Umbilical cord (tissue), 2 donors: ENCODE results near the gene AMPH. TPM values are rescaled to one million over a fixed set of nuclear protein-coding genes. Genes with fewer than 3 reads are reported as not detected.

Source experiments
- DNase-seq: peaks from one replicate; pipeline ENCODE4 v3.0.0-alpha.2; 2015; ENCODE audit warnings: low spot score
- total RNA-seq: library from RNA; depleted of rRNA; stranded (reverse); fragments of >200 nt; gene quantifications from one replicate; pipeline ENCODE4 v1.2.3, GENCODE V29; 2014; ENCODE audit warnings: low replicate concordance; ENCODE audit not compliant: insufficient read depth

The AMPH gene
- total RNA-seq, 1 donor from 2014 or later, result 2.4 TPM

DNA sequence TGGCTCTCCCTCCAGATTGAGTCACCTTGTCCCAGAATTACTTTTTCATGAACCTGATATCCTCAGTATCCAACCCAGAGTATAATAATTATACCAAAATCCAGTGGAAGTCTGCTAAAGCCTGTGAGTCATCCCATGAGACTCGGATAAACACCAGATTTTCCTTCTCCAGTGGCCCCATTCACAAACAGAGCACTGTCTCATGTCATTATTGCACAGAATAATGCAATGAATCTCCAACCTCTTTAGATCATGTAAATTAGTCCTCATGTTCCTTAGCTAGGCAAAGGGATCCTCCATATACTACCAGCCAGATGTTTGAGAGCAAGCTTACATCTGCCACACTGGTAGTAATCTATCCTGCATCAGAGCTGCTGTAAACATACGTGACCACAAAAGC, 89.0 kb downstream of the AMPH start:
- no peak for DNase-seq

DNA sequence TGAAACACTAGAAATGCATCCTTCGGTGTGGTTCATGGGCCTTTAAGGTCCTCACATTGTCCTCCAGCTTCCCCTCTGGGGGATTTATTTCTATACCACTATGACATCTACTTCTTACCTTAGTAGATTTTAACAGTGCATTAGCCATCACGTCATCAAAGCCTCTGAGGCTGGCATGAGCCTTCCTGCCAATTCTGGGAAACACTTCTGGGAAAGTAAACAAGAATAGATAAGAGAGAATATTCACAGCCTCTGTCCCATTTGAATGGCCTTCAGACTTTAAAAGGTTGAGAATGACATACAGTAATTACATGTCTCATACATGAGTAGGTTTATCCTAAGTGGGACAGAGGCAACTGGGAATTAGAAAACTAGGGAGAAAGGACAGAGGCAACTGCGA, 89.7 kb downstream of the AMPH start:
- DNase-seq, result no peak

DNA sequence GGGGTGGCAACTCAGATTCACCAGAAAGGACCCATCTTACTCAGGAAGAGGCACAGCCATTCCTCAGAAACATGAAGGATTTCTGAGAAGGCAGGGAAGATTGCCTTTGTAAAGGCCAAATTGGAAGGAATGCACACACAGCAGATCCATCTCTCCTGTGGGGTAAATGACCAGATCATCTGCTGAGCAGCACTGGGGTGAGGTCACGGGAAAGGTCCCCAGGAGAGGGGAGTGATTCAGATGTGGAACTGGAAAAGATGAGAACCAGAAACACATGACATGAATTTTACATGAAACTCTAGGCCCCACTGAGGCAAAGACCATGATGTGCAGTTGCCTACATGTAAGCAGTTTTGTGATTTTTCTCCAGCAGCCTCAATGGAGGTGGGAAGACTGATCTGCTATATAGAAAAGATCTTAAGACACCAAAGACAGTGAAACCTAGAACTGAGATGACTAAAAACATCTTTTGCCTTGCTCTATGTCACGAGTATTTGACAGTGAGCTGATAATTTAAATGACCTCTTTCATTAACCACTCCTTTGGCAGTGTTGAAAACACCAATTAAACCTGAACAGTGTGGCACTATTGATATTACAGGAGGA, 91.6 kb downstream of the AMPH start:
- no peak for DNase-seq

GRCh38 chr7:38535073-38535472, 96.1 kb downstream of the AMPH start:
- no peak for DNase-seq

DNA sequence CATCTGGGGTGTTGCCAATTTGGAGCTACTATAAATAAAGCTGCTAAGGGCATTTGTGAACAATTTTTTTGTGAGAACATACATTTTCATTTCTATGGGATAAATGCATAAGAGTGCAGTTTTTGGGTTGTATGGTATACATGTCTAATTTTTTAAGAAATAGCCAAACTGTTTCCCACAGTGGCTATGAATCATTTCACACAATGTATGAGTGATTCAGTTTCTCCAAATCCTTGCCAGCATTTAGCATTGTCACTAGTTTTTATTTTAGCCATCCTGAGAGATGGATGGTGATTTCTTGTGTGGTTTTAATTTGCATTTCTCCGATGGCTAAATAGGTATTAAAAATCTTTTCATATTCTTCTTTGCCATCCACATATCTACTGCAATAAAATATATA, 105.3 kb downstream of the AMPH start:
- DNase-seq, result no peak

DNA sequence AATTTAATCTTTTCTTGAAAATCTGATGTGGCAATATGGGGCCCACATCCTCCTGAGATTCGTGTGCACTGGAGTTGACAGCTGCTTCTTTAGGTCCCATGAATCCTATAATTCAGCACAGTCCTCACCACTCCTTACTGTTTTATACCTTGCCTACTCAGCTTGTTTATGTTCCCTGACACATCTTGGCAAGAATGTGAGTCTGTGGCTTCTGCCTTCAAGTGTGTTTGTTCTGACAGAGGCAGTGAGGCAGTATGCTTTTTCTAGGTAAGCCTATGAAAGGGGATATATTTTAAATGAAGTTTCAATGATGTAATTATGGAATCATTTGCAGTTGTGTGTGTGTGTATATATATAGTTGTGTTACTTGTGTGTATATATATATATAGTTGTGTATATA, 106.4 kb downstream of the AMPH start:
- DNase-seq, result no peak

- DNase-seq, result no peak
These were observed 110.4 kb downstream of the AMPH start for GRCh38 chr7:38520741-38521140.

DNA sequence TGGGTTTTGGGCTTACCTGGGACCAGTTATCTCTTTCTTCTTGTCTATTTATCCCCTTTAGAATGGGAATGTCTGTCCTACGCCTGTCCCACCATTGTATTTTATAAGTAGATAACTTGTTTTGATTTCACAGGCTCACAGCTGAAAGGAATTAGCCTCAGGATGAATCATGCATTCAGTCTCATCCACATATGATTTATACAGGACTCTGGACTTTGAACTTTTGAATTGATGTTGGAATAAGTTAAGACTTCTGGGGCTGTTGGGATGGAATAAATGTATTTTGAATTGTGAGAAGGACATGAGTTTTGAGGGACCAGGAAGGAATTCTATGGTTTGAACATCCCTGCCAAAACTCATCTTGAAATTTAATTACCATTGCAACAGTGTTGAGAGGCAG, 112.6 kb downstream of the AMPH start:
- DNase-seq, result no peak

DNA sequence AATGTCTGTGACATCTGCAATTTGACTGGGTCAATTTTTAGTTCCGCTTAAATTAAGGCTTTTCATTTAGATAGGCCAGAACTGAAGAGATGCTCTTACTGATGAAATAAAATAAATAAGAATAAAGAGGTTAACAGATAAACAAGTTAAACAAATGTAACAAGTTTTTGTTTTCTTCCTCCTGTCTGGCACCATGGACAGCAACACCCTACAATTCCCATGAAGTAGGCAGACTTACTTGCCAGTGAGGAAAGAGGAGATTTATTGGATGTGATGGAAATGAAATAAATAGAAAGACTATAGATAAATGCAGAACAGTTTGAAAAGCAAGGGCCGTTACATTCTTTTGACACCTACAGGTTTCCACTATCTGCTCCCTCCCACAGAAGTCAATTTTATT, 118.5 kb downstream of the AMPH start:
- DNase-seq, result peak; percentile 3

DNA sequence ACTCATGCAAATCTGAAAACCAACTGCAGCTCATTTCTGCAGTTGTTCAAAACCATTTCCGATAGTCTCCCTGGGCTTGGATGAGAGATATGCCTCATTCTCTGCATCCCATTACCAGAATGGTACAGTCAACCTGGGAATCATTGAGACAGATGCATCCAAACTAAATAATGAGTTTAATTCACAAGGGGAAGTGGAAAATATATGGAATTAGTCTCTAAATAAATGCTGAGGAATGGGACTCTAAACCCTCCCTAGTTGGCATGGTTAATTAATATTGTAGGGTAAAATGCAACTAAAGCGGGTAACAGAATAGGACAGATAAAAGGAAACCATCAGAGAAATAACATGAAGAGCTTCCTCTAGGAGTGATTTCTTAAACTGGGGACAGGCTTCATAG, 118.9 kb downstream of the AMPH start:
- DNase-seq, result no peak

GRCh38 chr7:38507384-38507783, 123.8 kb downstream of the AMPH start:
- no peak for DNase-seq

- DNase-seq, result no peak
These were observed 124.4 kb downstream of the AMPH start for GRCh38 chr7:38506756-38507155.

- no peak for DNase-seq
These were observed 125.2 kb downstream of the AMPH start for GRCh38 chr7:38506004-38506403.

DNA sequence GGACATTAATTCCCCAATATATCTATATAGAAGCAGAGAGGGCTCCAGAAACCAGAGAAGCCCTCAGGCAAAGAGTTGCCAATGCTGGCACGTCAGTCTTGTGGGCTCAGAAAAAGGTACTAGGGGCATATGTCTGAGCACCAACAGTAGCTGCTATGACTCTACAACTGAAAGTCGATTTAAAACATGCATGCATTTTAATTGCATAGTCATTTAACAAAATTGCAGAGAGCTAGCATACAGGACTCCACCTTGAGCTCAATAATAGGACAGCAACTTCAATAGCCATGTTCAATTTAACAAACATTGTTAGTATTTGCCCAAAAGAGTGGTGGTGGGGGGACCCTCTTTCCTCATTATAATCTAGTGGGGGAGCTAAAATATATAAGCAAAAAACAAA, 126.5 kb downstream of the AMPH start:
- DNase-seq, result no peak

- DNase-seq, result no peak
These were observed 128.3 kb downstream of the AMPH start for GRCh38 chr7:38502848-38503247.

- DNase-seq, result no peak
These were observed 128.9 kb downstream of the AMPH start for GRCh38 chr7:38502289-38502688.

- no peak for DNase-seq
These were observed 139.2 kb downstream of the AMPH start for GRCh38 chr7:38492010-38492409.

DNA sequence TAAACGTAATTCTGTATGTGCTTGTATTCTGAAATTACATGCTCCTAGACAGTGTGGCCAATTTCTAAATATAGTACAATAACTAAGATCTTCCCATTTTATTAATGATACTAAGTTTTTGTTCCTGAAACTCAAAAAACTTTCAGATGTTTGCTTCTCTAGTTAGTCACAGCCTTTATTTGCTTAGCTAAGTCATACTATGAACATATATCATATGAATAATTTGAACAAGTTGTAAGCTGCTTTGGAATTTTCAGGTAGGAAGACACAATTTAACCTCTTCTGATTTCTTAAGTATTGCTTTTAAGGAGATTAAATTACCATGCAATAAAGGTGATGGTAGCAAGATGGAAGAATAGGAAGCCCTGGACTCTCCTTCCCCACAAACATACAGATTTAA, 148.7 kb downstream of the AMPH start:
- no peak for DNase-seq

- DNase-seq, result no peak
These were observed 149.8 kb downstream of the AMPH start for GRCh38 chr7:38481401-38481800.

DNA sequence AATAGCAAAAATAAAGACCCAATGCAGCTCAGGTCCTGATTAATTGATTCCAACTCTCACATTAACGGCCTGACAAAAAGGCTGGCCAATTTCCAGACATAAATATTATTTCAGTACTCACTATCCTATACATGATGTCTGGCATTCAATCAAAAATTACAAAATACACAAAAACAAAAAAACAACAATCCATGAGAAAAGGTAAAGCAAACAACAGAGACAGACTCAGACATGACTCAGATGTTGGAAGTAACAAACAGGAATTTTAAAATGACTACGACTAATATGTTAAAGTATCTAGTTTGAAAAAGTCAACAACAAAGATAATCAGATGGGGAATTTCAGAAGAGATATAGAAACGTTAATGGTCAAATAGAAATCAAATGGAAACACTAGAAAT, 152.8 kb downstream of the AMPH start:
- DNase-seq, result no peak

- no peak for DNase-seq
These were observed 153.8 kb downstream of the AMPH start for GRCh38 chr7:38477333-38477732.

- DNase-seq, result no peak
These were observed 154.4 kb downstream of the AMPH start for GRCh38 chr7:38476764-38477163.

DNA sequence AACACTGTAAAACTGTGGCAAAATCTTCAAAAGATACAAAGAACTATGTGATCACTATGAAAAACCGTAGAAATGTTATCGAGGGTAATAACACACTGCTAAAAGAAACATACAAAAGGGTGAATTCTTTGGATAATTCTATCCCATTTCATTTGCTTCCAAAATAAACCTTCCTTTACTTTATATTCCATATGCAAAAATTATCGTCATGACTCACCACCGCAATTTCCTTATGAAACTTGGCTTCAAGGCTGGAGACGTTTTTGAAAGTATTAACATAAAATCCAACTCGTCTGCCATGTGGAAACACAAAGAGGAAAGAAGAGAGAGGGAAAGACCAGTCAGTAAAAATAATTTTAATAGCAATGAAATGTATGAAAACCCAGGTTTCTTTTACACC, 165.2 kb downstream of the AMPH start:
- no peak for DNase-seq
